HepG2 (cell line): ENCODE results near the gene MAN2A1. TPM values are rescaled to one million over a fixed set of nuclear protein-coding genes. Genes with fewer than 3 reads are reported as not detected.

Experiments
- ATAC-seq: fragments of 200-7000 bp; cut with Tn5 transposase; 3 replicates; pipeline ENCODE4 v1.9.1; 2020; ENCODE audit warnings: mild to moderate bottlenecking, moderate library complexity
- BruUV-seq: library from RNA; stranded (reverse); fragments of 400-500 nt; replicated peaks from 2 replicates; lab custom pipeline; 2021; lab: Mats Ljungman, UMichigan
- CTCF ChIA-PET: fragments of 300-600 bp; formaldehyde crosslinking; extraction: SDS; loops from one replicate; lab custom pipeline; 2021; ENCODE audit warnings: low total read pairs, inconsistent platforms, low intra/inter-chr PET ratio; lab: Yijun Ruan, JAX
- POLR2A ChIA-PET: fragments of 350-600 bp; sonication (Branson Sonifier 250); formaldehyde crosslinking; loops from one replicate; lab custom pipeline; 2020; ENCODE audit warnings: antibody characterized with exemption, inconsistent platforms; lab: Yijun Ruan, JAX
- DNase-seq: peaks from one replicate; pipeline ENCODE4 v3.0.0-alpha.2; 2015; ENCODE audit warnings: low spot score
- FAIRE-seq: peaks from 3 replicates; lab custom pipeline; 2011; peaks lifted over from hg19 to GRCh38; lab: Jason Lieb, UNC
- H2AFZ ChIP-seq: one replicate; pipeline ENCODE4 v1.6.1; 2011; ENCODE audit warnings: low read length, inconsistent platforms
- H3K27ac ChIP-seq: fragments of 300-600 bp; 3 replicates; pipeline ENCODE4 v1.8.0; 2011; ENCODE audit warnings: mixed run types, mild to moderate bottlenecking, mixed read lengths, low read length, inconsistent platforms; ENCODE audit not compliant: insufficient read depth; ENCODE audit errors: extremely low read length
- H3K27me3 ChIP-seq, 2 experiments: fragments of 200-600 bp in 1 of 2; 2 replicates in 1 of 2; 3 replicates in 1 of 2; pipeline versions ENCODE4 v1.6.0 to v1.8.0; 2011; ENCODE audit warnings: low read length in 2 of 2, mild to moderate bottlenecking in 2 of 2, moderate library complexity in 2 of 2, inconsistent platforms in 1 of 2; ENCODE audit not compliant: insufficient read depth in 2 of 2, control insufficient read depth in 1 of 2
- H3K36me3 ChIP-seq, 2 experiments: fragments of 200-600 bp in 1 of 2; replicated peaks in 1 of 2; 2 replicates in 1 of 2; 3 replicates in 1 of 2; pipeline versions ENCODE4 v1.5.1 to v1.8.0; 2011; ENCODE audit warnings: low read length in 2 of 2, inconsistent platforms in 1 of 2; ENCODE audit not compliant: insufficient read depth in 2 of 2, control insufficient read depth in 1 of 2
- H3K4me1 ChIP-seq: 2 replicates; pipeline ENCODE4 v1.5.1; 2012; ENCODE audit warnings: low read length, inconsistent platforms; ENCODE audit not compliant: insufficient read depth
- H3K4me2 ChIP-seq: 2 replicates; pipeline ENCODE4 v1.6.0; 2011; ENCODE audit warnings: low read depth, low read length, inconsistent platforms
- H3K4me3 ChIP-seq, 3 experiments: fragments of 200-600 bp in 1 of 3; sonication (generic), shearing (Covaris generic) in 1 of 3; replicated peaks in 1 of 3; 2 replicates each; pipeline ENCODE4 v1.5.1; 2011 to 2016; ENCODE audit warnings: low read length in 3 of 3, inconsistent platforms in 2 of 3, low read depth in 2 of 3, mild to moderate bottlenecking in 2 of 3, control low read depth in 1 of 3, mixed read lengths in 1 of 3; ENCODE audit not compliant: insufficient read depth in 1 of 3
- H3K79me2 ChIP-seq: one replicate; pipeline ENCODE4 v1.6.1; 2011; ENCODE audit warnings: low read length, inconsistent platforms; ENCODE audit not compliant: insufficient read depth
- H3K9ac ChIP-seq: 2 replicates; pipeline ENCODE4 v1.6.0; 2011; ENCODE audit warnings: mild to moderate bottlenecking, low read depth, low read length, inconsistent platforms; ENCODE audit not compliant: insufficient read depth
- H3K9me3 ChIP-seq: 2 replicates; pipeline ENCODE4 v1.5.1; 2012; ENCODE audit warnings: mild to moderate bottlenecking, low read length
- H4K20me1 ChIP-seq: 2 replicates; pipeline ENCODE4 v1.6.0; 2011; ENCODE audit warnings: inconsistent platforms, mild to moderate bottlenecking, low read length, moderate library complexity; ENCODE audit not compliant: insufficient read depth
- CHD4 ChIP-seq: fragments of 200-600 bp; sonication (generic); IDR thresholded peaks from 2 replicates; pipeline ENCODE4 v1.7.0; 2017; ENCODE audit warnings: mild to moderate bottlenecking, low read length, borderline replicate concordance
- DRAP1 ChIP-seq: IDR thresholded peaks from 2 replicates; pipeline ENCODE4 v1.6.1; 2016; ENCODE audit warnings: missing genetic modification reagents, missing compliant biosample characterization
- HDAC2 ChIP-seq: sonication (generic); formaldehyde crosslinking; IDR thresholded peaks from 2 replicates; pipeline ENCODE4 v1.4.0; 2020; ENCODE audit warnings: missing genetic modification reagents
- HDAC6 ChIP-seq: fragments of 200-600 bp; sonication (generic); IDR thresholded peaks from 2 replicates; pipeline ENCODE4 v1.7.0; 2017; ENCODE audit warnings: mild to moderate bottlenecking, antibody characterized with exemption, low read length, low read depth
- HNRNPH1 ChIP-seq: fragments of 200-400 bp; formaldehyde crosslinking; optimal IDR thresholded peaks from 2 replicates; pipeline ENCODE3; 2017; ENCODE audit warnings: mild to moderate bottlenecking, low read depth, low read length
- KDM3A ChIP-seq: IDR thresholded peaks from 2 replicates; pipeline ENCODE4 v1.6.1; 2018; ENCODE audit warnings: low read depth, missing compliant biosample characterization
- KLF15 ChIP-seq: sonication (generic); formaldehyde crosslinking; IDR thresholded peaks from 2 replicates; pipeline ENCODE4 v1.8.1; 2023; ENCODE audit warnings: borderline replicate concordance, mild to moderate bottlenecking, inconsistent platforms, missing genetic modification reagents, mixed read lengths
- KLF6 ChIP-seq: IDR thresholded peaks from 2 replicates; pipeline ENCODE4 v1.8.0; 2016; ENCODE audit warnings: missing biosample characterization, missing genetic modification reagents
- MEIS1 ChIP-seq: sonication (generic); formaldehyde crosslinking; IDR thresholded peaks from 2 replicates; pipeline ENCODE4 v1.9.0; 2021; ENCODE audit warnings: mild to moderate bottlenecking, missing genetic modification reagents, moderate library complexity, borderline replicate concordance
- NR2C2 ChIP-seq: sonication (generic); formaldehyde crosslinking; IDR thresholded peaks from 2 replicates; pipeline ENCODE4 v1.4.0; 2020; ENCODE audit warnings: missing genetic modification reagents, mild to moderate bottlenecking, moderate library complexity, borderline replicate concordance
- NR3C1 ChIP-seq: sonication (generic); formaldehyde crosslinking; IDR thresholded peaks from 2 replicates; pipeline ENCODE4 v1.4.0; 2020; ENCODE audit warnings: missing genetic modification reagents
- SYNCRIP ChIP-seq: fragments of 200-400 bp; formaldehyde crosslinking; IDR thresholded peaks from 2 replicates; pipeline ENCODE4 v1.6.1; 2018; ENCODE audit warnings: mild to moderate bottlenecking, low read depth, low read length; ENCODE audit not compliant: insufficient read depth
- ZNF414 ChIP-seq: sonication (generic); formaldehyde crosslinking; IDR thresholded peaks from 2 replicates; pipeline ENCODE4 v1.5.0; 2020; ENCODE audit warnings: missing genetic modification reagents
- ZNF44 ChIP-seq: sonication (generic); formaldehyde crosslinking; IDR thresholded peaks from 2 replicates; pipeline ENCODE4 v1.5.1; 2020; ENCODE audit warnings: mild to moderate bottlenecking, missing genetic modification reagents
- ZNF644 ChIP-seq: IDR thresholded peaks from 2 replicates; pipeline ENCODE4 v1.6.1; 2016; ENCODE audit warnings: low read depth
- WGBS: methylation state at CpG from one replicate; pipeline ENCODE4 v1.1.6; 2017; ENCODE audit warnings: low lambda C conversion rate; 5-methylcytosine and 5-hydroxymethylcytosine counted together
- in situ Hi-C: cut with HindIII; loops from 2 replicates; pipeline ENCODE4 v1.10.0; 2017; ENCODE audit warnings: low pct_unique_long_range_greater_than_20kb; ENCODE audit not compliant: extremely low pct_ligation_motif_present
- intact Hi-C: fragments of 100-400 bp; cut with micrococcal nuclease; formaldehyde crosslinking; loops from one replicate; pipeline ENCODE4 v1.10.0; 2022; ENCODE audit not compliant: unreplicated experiment
- polyA plus RNA-seq, 8 experiments: library from polyadenylated mRNA; depleted of rRNA in 3 of 8; stranded (reverse) in 7 of 8; unstranded in 1 of 8; fragments of >200 nt; fragmentation: Illumina TruSeq in 4 of 8; extraction: Trizol in 4 of 8; gene quantifications; 2 replicates each; pipeline versions ENCODE4 v1.2.1 to v1.2.3, GENCODE V29; 2011 to 2016; ENCODE audit warnings: low read depth in 4 of 8, missing spikeins in 1 of 8, mixed read lengths in 1 of 8; ENCODE audit not compliant: insufficient read depth in 1 of 8
- total RNA-seq, 5 experiments: library from RNA; depleted of rRNA; stranded (reverse); fragments of >200 nt; fragmentation: Illumina TruSeq; extraction: Trizol; gene quantifications; 2 replicates each; pipeline ENCODE4 v1.2.3, GENCODE V29; 2016; ENCODE audit warnings: low read depth in 1 of 5
- TF ChIP-seq, protein P1 (sequence below): sonication (generic); formaldehyde crosslinking; IDR thresholded peaks from 2 replicates; pipeline ENCODE4 v1.5.1; 2020; ENCODE audit warnings: missing genetic modification reagents, mild to moderate bottlenecking, borderline replicate concordance

The MAN2A1 gene
- total and polyA plus RNA-seq, 2 of the 13 experiments (the other 11 are each of a cell fraction or from before 2014, with no cell fraction given): 56.2 to 80.5 TPM

DNA sequence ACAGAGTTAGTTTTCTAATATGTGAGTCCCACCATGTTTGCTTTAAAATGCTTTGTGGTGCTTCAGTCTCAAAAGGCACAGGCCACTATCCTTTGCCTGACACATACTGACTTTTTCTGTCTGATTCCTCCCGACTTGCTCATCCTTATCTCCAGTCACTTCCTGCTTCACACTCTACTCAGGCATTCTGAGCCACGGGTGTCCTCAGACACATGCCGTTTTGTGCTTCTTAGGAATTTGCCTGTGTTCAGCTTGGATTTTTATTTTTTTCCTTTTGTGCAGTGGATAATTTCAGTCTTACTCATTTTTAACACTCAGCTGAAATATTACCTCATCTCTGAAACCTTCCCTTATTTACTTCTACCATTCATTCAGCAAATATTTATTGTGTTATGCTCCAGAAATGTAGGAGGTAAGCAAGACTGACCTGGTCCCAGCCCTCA lies 54.1 kb downstream of the MAN2A1 start:
- no peaks in the 10 kb centered on the region for H4K20me1 ChIP-seq
- ChIA-PET POLR2A (no interaction called here), CTCF (no interaction called here)
- peaks cover 1% of the 10 kb centered on the region for H3K79me2 ChIP-seq
- H3K4me1 ChIP-seq: peaks cover 24% of the 10 kb centered on the region
- TF ChIP-seq ZNF44 (no peak), DRAP1 (CRISPR knock-in tag) (no peak), NR2C2 (CRISPR knock-in tag) (no peak), ZNF644 (CRISPR knock-in tag) (no peak), SYNCRIP (no peak), CHD4 (no peak), ZNF414 (CRISPR knock-in tag) (no peak), NR3C1 (CRISPR knock-in tag) (no peak), HNRNPH1 (no peak), MEIS1 (no peak), KLF6 (CRISPR knock-in tag) (no peak), HDAC2 (CRISPR knock-in tag) (no peak), KLF15 (no peak), HDAC6 (no peak), KDM3A (no peak)
- TF ChIP-seq, protein P1, sequence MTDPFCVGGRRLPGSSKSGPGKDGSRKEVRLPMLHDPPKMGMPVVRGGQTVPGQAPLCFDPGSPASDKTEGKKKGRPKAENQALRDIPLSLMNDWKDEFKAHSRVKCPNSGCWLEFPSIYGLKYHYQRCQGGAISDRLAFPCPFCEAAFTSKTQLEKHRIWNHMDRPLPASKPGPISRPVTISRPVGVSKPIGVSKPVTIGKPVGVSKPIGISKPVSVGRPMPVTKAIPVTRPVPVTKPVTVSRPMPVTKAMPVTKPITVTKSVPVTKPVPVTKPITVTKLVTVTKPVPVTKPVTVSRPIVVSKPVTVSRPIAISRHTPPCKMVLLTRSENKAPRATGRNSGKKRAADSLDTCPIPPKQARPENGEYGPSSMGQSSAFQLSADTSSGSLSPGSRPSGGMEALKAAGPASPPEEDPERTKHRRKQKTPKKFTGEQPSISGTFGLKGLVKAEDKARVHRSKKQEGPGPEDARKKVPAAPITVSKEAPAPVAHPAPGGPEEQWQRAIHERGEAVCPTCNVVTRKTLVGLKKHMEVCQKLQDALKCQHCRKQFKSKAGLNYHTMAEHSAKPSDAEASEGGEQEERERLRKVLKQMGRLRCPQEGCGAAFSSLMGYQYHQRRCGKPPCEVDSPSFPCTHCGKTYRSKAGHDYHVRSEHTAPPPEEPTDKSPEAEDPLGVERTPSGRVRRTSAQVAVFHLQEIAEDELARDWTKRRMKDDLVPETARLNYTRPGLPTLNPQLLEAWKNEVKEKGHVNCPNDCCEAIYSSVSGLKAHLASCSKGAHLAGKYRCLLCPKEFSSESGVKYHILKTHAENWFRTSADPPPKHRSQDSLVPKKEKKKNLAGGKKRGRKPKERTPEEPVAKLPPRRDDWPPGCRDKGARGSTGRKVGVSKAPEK (CRISPR knock-in tag): no peak
- TF ChIP-seq, all 625 proteins: peak for 0
- intact Hi-C loops: no loop called here
- peaks cover 1 to 13% of the 10 kb centered on the region in 2 experiments; a peak in 2 of 5 replicates for H3K36me3 ChIP-seq
- FAIRE-seq: no peak
- H3K9me3 ChIP-seq: no peaks in the 10 kb centered on the region
- no TSS peak for BruUV-seq
- peak; percentile 6 for DNase-seq
- WGBS: 83% methylated on average over 3 of the region's 3 CpGs
- H3K27ac ChIP-seq: no peak overlapping the region
- no peak for ATAC-seq
- no peak overlapping the region for H3K9ac ChIP-seq
- no peak overlapping the region for H2AFZ ChIP-seq
- in situ Hi-C loops: no loop called here
- H3K4me3 ChIP-seq: no peak overlapping the region
- H3K27me3 ChIP-seq: no peaks in the 10 kb centered on the region; a peak in 1 of 5 replicates
- no peak overlapping the region for H3K4me2 ChIP-seq
